WTC11 (cell line): Measurements from ENCODE around the gene AVPR2. TPM values are rescaled to one million over a fixed set of nuclear protein-coding genes. Genes with fewer than 3 reads are reported as not detected.

Source experiments
- ATAC-seq: fragments of 200-7000 bp; cut with Tn5 transposase; 2 replicates; pipeline ENCODE4 v1.10.0; 2021; ENCODE audit warnings: mild to moderate bottlenecking, moderate library complexity
- CTCF ChIA-PET: fragments of 300-600 bp; sonication (Branson Sonifier 250); formaldehyde crosslinking; loops from one replicate; lab custom pipeline; 2021; ENCODE audit warnings: antibody characterized with exemption; lab: Charles Lee
- POLR2A ChIA-PET: fragments of 350-600 bp; sonication (Branson Sonifier 250); formaldehyde crosslinking; loops from one replicate; lab custom pipeline; 2021; ENCODE audit warnings: antibody characterized with exemption; lab: Charles Lee
- DNase-seq: peaks from one replicate; pipeline ENCODE4 v3.0.0; 2021; ENCODE audit warnings: low spot score
- H3K27ac Mint-ChIP-seq: 2 replicates; pipeline ENCODE4 v1.8.0; 2021; ENCODE audit warnings: mixed read lengths
- H3K27me3 Mint-ChIP-seq: 2 replicates; pipeline ENCODE4 v1.8.0; 2021; ENCODE audit warnings: low read depth, mild to moderate bottlenecking, moderate library complexity, mixed read lengths
- H3K36me3 Mint-ChIP-seq: 2 replicates; pipeline ENCODE4 v1.8.0; 2021; ENCODE audit warnings: mixed read lengths
- H3K4me1 Mint-ChIP-seq: 2 replicates; pipeline ENCODE4 v1.8.0; 2022; ENCODE audit warnings: mixed read lengths
- H3K4me3 Mint-ChIP-seq: 2 replicates; pipeline ENCODE4 v1.8.0; 2021; ENCODE audit warnings: mild to moderate bottlenecking, moderate library complexity, mixed read lengths
- H3K9me3 Mint-ChIP-seq: 2 replicates; pipeline ENCODE4 v1.8.0; 2021; ENCODE audit warnings: mixed read lengths
- ATF1 ChIP-seq: sonication (generic); formaldehyde crosslinking; IDR thresholded peaks from 2 replicates; pipeline ENCODE4 v1.8.1; 2023; ENCODE audit warnings: mild to moderate bottlenecking, moderate library complexity, missing genetic modification reagents
- E2F1 ChIP-seq: sonication (generic); formaldehyde crosslinking; IDR thresholded peaks from 2 replicates; pipeline ENCODE4 v1.8.0; 2022; ENCODE audit warnings: mild to moderate bottlenecking, missing genetic modification reagents
- ELF4 ChIP-seq: sonication (generic); formaldehyde crosslinking; IDR thresholded peaks from 2 replicates; pipeline ENCODE4 v1.8.1; 2022; ENCODE audit warnings: low read depth, mild to moderate bottlenecking, moderate library complexity, missing genetic modification reagents
- ESRRA ChIP-seq: sonication (generic); formaldehyde crosslinking; IDR thresholded peaks from 2 replicates; pipeline ENCODE4 v1.8.1; 2022; ENCODE audit warnings: mild to moderate bottlenecking, missing genetic modification reagents, borderline replicate concordance
- ETV6 ChIP-seq: sonication (generic); formaldehyde crosslinking; IDR thresholded peaks from 2 replicates; pipeline ENCODE4 v1.8.1; 2022; ENCODE audit warnings: mild to moderate bottlenecking, missing genetic modification reagents
- FOXJ3 ChIP-seq: sonication (generic); formaldehyde crosslinking; IDR thresholded peaks from 2 replicates; pipeline ENCODE4 v1.9.0; 2021; ENCODE audit warnings: missing genetic modification reagents, mild to moderate bottlenecking, borderline replicate concordance
- GABPB1 ChIP-seq: sonication (generic); formaldehyde crosslinking; IDR thresholded peaks from 2 replicates; pipeline ENCODE4 v1.8.1; 2023; ENCODE audit warnings: mild to moderate bottlenecking, missing genetic modification reagents
- GRHL2 ChIP-seq: fragments of 250-450 bp; sonication (Bioruptor Pico); IDR thresholded peaks from 2 replicates; pipeline ENCODE4 v1.8.0; 2022; ENCODE audit warnings: mild to moderate bottlenecking, moderate library complexity; ENCODE audit not compliant: insufficient replicate concordance, severe bottlenecking
- GTF2I ChIP-seq: fragments of 250-450 bp; sonication (Bioruptor Pico); conservative IDR thresholded peaks from 2 replicates; pipeline ENCODE4 v1.4.0; 2021; ENCODE audit warnings: mild to moderate bottlenecking
- IRF2 ChIP-seq: sonication (generic); formaldehyde crosslinking; IDR thresholded peaks from 2 replicates; pipeline ENCODE4 v1.8.0; 2022; ENCODE audit warnings: low read depth, missing genetic modification reagents, borderline replicate concordance
- JAZF1 ChIP-seq: fragments of 250-450 bp; sonication (Bioruptor Pico); IDR thresholded peaks from 2 replicates; pipeline ENCODE4 v1.9.0; 2021; ENCODE audit warnings: moderate library complexity, mild to moderate bottlenecking, inconsistent platforms
- KAT7 ChIP-seq: sonication (generic); formaldehyde crosslinking; IDR thresholded peaks from 2 replicates; pipeline ENCODE4 v1.8.1; 2023; ENCODE audit warnings: missing genetic modification reagents, mild to moderate bottlenecking, borderline replicate concordance
- NFE2L1 ChIP-seq: sonication (generic); formaldehyde crosslinking; IDR thresholded peaks from 2 replicates; pipeline ENCODE4 v1.8.1; 2023; ENCODE audit warnings: missing genetic modification reagents
- NFYB ChIP-seq: sonication (generic); formaldehyde crosslinking; conservative IDR thresholded peaks from 2 replicates; pipeline ENCODE4 v1.8.0; 2022; ENCODE audit warnings: low read depth, missing genetic modification reagents
- NR2C2 ChIP-seq: sonication (generic); formaldehyde crosslinking; IDR thresholded peaks from 2 replicates; pipeline ENCODE4 v1.8.0; 2022; ENCODE audit warnings: mild to moderate bottlenecking, missing genetic modification reagents
- NR3C1 ChIP-seq: sonication (generic); formaldehyde crosslinking; conservative IDR thresholded peaks from 2 replicates; pipeline ENCODE4 v1.8.1; 2023; ENCODE audit warnings: low read depth, mild to moderate bottlenecking, missing genetic modification reagents
- OVOL2 ChIP-seq: fragments of 250-450 bp; sonication (Bioruptor Pico); IDR thresholded peaks from 2 replicates; pipeline ENCODE4 v1.9.0; 2021; ENCODE audit warnings: mild to moderate bottlenecking, borderline replicate concordance
- PRDM15 ChIP-seq: sonication (generic); formaldehyde crosslinking; IDR thresholded peaks from 2 replicates; pipeline ENCODE4 v1.8.0; 2022; ENCODE audit warnings: missing genetic modification reagents
- PRRX2 ChIP-seq: fragments of 250-450 bp; sonication (Bioruptor Pico); IDR thresholded peaks from 2 replicates; pipeline ENCODE4 v1.8.0; 2021; ENCODE audit warnings: mild to moderate bottlenecking
- RELA ChIP-seq: sonication (generic); formaldehyde crosslinking; IDR thresholded peaks from 2 replicates; pipeline ENCODE4 v1.8.1; 2022; ENCODE audit warnings: missing genetic modification reagents, mild to moderate bottlenecking, borderline replicate concordance
- RORB ChIP-seq: fragments of 250-450 bp; sonication (Bioruptor Pico); IDR thresholded peaks from 2 replicates; pipeline ENCODE4 v1.9.0; 2021; ENCODE audit warnings: mild to moderate bottlenecking
- TEAD4 ChIP-seq: sonication (generic); formaldehyde crosslinking; IDR thresholded peaks from 2 replicates; pipeline ENCODE4 v1.8.0; 2022; ENCODE audit warnings: mild to moderate bottlenecking, missing genetic modification reagents
- ZBTB21 ChIP-seq: sonication (generic); formaldehyde crosslinking; IDR thresholded peaks from 2 replicates; pipeline ENCODE4 v1.8.1; 2023; ENCODE audit warnings: mild to moderate bottlenecking, missing genetic modification reagents, borderline replicate concordance
- ZBTB43 ChIP-seq: sonication (generic); formaldehyde crosslinking; IDR thresholded peaks from 2 replicates; pipeline ENCODE4 v1.8.1; 2023; ENCODE audit warnings: mild to moderate bottlenecking, missing genetic modification reagents
- ZNF263 ChIP-seq: sonication (generic); formaldehyde crosslinking; IDR thresholded peaks from 2 replicates; pipeline ENCODE4 v1.8.1; 2022; ENCODE audit warnings: low read depth, mild to moderate bottlenecking, moderate library complexity, missing genetic modification reagents
- ZNF671 ChIP-seq: fragments of 250-450 bp; sonication (Bioruptor Pico); IDR thresholded peaks from 2 replicates; pipeline ENCODE4 v1.8.0; 2021; ENCODE audit warnings: mild to moderate bottlenecking
- ZSCAN18 ChIP-seq: fragments of 250-450 bp; sonication (Bioruptor Pico); IDR thresholded peaks from 2 replicates; pipeline ENCODE4 v2.1.2; 2022; ENCODE audit warnings: mild to moderate bottlenecking, moderate library complexity
- total RNA-seq: library from RNA; stranded (reverse); gene quantifications from 3 replicates; pipeline ENCODE4 v1.2.3, GENCODE V29; 2021

Gene AVPR2
- total RNA-seq, 1 experiment from 2014 or later: 0.11 TPM

GRCh38 chrX:153920546-153920945, 16.1 kb downstream of the AVPR2 start:
- H3K4me3 Mint-ChIP-seq: no peak overlapping the region
- H3K36me3 Mint-ChIP-seq: peaks cover 22% of the 10 kb centered on the region
- ChIA-PET CTCF (interaction anchor here (1.6 kb wide), 1 partner anchor 33 kb away, joined by 4 read pairs; no protein-coding TSS in a partner anchor), POLR2A (no interaction called here)
- H3K27ac Mint-ChIP-seq: no peak overlapping the region
- ATAC-seq: no peak
- H3K9me3 Mint-ChIP-seq: no peaks in the 10 kb centered on the region
- TF ChIP-seq ESRRA (CRISPR knock-in tag) (no peak), TEAD4 (CRISPR knock-in tag) (no peak), GRHL2 (no peak), E2F1 (CRISPR knock-in tag) (no peak), KAT7 (CRISPR knock-in tag) (no peak), PRDM15 (CRISPR knock-in tag) (no peak), ATF1 (CRISPR knock-in tag) (no peak), ZSCAN18 (CRISPR knock-in tag) (no peak), ZNF263 (CRISPR knock-in tag) (no peak), NR3C1 (CRISPR knock-in tag) (no peak), GABPB1 (CRISPR knock-in tag) (no peak), NR2C2 (CRISPR knock-in tag) (no peak), FOXJ3 (CRISPR knock-in tag) (no peak), GTF2I (no peak), IRF2 (CRISPR knock-in tag) (no peak), ZBTB21 (CRISPR knock-in tag) (no peak), OVOL2 (no peak), NFE2L1 (CRISPR knock-in tag) (no peak), RORB (CRISPR knock-in tag) (no peak), RELA (no peak)
- TF ChIP-seq, all 79 proteins: peak for 0
- no peaks in the 10 kb centered on the region for H3K27me3 Mint-ChIP-seq
- DNase-seq: no peak
- peaks cover 21% of the 10 kb centered on the region for H3K4me1 Mint-ChIP-seq

- H3K36me3 Mint-ChIP-seq: peaks cover 17% of the 10 kb centered on the region
- ChIA-PET POLR2A (no interaction called here), CTCF (interaction anchor here (1.6 kb wide), 1 partner anchor 34 kb away, joined by 4 read pairs; no protein-coding TSS in a partner anchor)
- H3K27me3 Mint-ChIP-seq: no peaks in the 10 kb centered on the region
- no peak for TF ChIP-seq RELA
- TF ChIP-seq JAZF1 (CRISPR knock-in tag): no peak
- TF ChIP-seq ETV6 (CRISPR knock-in tag): no peak
- TF ChIP-seq ZNF671 (CRISPR knock-in tag): no peak
- no peak for TF ChIP-seq PRRX2
- no peak for TF ChIP-seq FOXJ3 (CRISPR knock-in tag)
- TF ChIP-seq NFYB: no peak
- no peak for TF ChIP-seq KAT7 (CRISPR knock-in tag)
- TF ChIP-seq ELF4: no peak
- TF ChIP-seq OVOL2: no peak
- no peak for TF ChIP-seq ZBTB43 (CRISPR knock-in tag)
- no peak for DNase-seq
- no peak for ATAC-seq
- no peak overlapping the region for H3K4me3 Mint-ChIP-seq
- no peak overlapping the region for H3K27ac Mint-ChIP-seq
- no peaks in the 10 kb centered on the region for H3K9me3 Mint-ChIP-seq
- H3K4me1 Mint-ChIP-seq: peaks cover 23% of the 10 kb centered on the region
Observed at GRCh38 chrX:153921070-153921469, 16.6 kb downstream of the AVPR2 start.
